ENCODE data around the gene CRB2. TPM values are rescaled to one million over a fixed set of nuclear protein-coding genes. Genes with fewer than 3 reads are reported as not detected.

Gene CRB2
- total and polyA plus RNA-seq, 2 donors (not counting 3 experiments of a cell fraction or from before 2014, with no cell fraction given): not detected

DNA sequence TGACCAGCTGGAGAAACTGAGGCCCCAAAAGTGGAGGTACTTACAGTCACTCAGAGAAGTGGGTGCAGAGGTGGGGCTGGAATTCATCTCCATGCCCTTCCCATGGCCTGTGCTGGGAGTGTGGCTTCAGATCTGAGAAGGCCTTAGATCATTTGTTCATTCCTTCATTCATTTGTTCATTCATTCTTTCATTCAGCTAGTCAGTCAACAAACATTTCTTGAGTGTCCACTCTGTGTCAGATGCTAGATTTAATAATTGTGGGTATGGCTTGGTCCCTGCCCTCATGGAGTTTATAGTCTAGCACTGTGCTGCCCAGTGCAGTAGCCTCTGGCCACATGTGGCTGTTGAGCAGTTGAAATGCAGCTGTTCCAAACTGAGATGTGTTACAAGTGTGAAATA, 19.0 kb upstream of the CRB2 start:
- ChIA-PET CTCF (no interaction called here), POLR2A (no interaction called here)
- TF ChIP-seq, protein P1, sequence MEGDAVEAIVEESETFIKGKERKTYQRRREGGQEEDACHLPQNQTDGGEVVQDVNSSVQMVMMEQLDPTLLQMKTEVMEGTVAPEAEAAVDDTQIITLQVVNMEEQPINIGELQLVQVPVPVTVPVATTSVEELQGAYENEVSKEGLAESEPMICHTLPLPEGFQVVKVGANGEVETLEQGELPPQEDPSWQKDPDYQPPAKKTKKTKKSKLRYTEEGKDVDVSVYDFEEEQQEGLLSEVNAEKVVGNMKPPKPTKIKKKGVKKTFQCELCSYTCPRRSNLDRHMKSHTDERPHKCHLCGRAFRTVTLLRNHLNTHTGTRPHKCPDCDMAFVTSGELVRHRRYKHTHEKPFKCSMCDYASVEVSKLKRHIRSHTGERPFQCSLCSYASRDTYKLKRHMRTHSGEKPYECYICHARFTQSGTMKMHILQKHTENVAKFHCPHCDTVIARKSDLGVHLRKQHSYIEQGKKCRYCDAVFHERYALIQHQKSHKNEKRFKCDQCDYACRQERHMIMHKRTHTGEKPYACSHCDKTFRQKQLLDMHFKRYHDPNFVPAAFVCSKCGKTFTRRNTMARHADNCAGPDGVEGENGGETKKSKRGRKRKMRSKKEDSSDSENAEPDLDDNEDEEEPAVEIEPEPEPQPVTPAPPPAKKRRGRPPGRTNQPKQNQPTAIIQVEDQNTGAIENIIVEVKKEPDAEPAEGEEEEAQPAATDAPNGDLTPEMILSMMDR (IDR thresholded peaks at IDR 0.05; ENCODE audit: extremely low read depth in 1 of 2, insufficient read depth in 1 of 2, low read depth in 1 of 2, low read length in 2 of 2): no peak
- no peak for TF ChIP-seq JUN (IDR thresholded peaks at IDR 0.05; ENCODE audit: borderline replicate concordance, insufficient read depth, insufficient read length, low read depth)
- no peak for TF ChIP-seq FOS (IDR thresholded peaks at IDR 0.05; ENCODE audit: borderline replicate concordance, insufficient read depth, low read length)
- no peak for TF ChIP-seq POLR2AphosphoS5 (IDR thresholded peaks at IDR 0.05; ENCODE audit: insufficient read depth, low read depth, low read length)
- no peak for TF ChIP-seq EZH2 (IDR thresholded peaks at IDR 0.05; ENCODE audit: borderline replicate concordance, low read depth, low read length, severe bottlenecking)
- TF ChIP-seq POLR2A (IDR thresholded peaks at IDR 0.05; ENCODE audit: low read depth, low read length): no peak
- TF ChIP-seq, protein P2, sequence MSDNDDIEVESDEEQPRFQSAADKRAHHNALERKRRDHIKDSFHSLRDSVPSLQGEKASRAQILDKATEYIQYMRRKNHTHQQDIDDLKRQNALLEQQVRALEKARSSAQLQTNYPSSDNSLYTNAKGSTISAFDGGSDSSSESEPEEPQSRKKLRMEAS (IDR thresholded peaks at IDR 0.05; ENCODE audit: insufficient read depth, insufficient read length): no peak
- no peak for TF ChIP-seq MYC (IDR thresholded peaks at IDR 0.05; ENCODE audit: low read depth, low read length)
- TF ChIP-seq GATA2 (IDR thresholded peaks at IDR 0.05; ENCODE audit: insufficient read depth, insufficient read length, low read depth, low read length): no peak
- Histone ChIP-seq H3K9ac (replicated peaks; ENCODE audit: extremely low read depth, insufficient read depth, low read length) (no peak overlapping the region), H3K4me3 (replicated peaks in 1 of 3; ENCODE audit: insufficient read depth in 1 of 3, low read depth in 1 of 3, low read length in 3 of 3) (no peak overlapping the region), H3K9me1 (replicated peaks; ENCODE audit: control insufficient read depth, extremely low read depth, insufficient read depth, low read length) (no peaks in the 10 kb centered on the region), H2AFZ (ENCODE audit: low read depth, low read length) (no peak overlapping the region), H3K27me3 (ENCODE audit: control insufficient read depth in 2 of 2, insufficient read depth in 2 of 2, low read length in 2 of 2) (no peaks in the 10 kb centered on the region), H4K20me1 (replicated peaks; ENCODE audit: control insufficient read depth, extremely low read depth, insufficient read depth, low read length) (no peaks in the 10 kb centered on the region), H3K9me3 (replicated peaks; ENCODE audit: control insufficient read depth, insufficient read depth, low read length) (no peaks in the 10 kb centered on the region), H3K36me3 (ENCODE audit: control insufficient read depth in 2 of 2, extremely low read depth in 1 of 2, insufficient read depth in 2 of 2, low read length in 2 of 2) (no peaks in the 10 kb centered on the region), H3K27ac (ENCODE audit: insufficient read depth, low read depth, low read length) (no peak overlapping the region), H3K4me1 (ENCODE audit: control insufficient read depth, extremely low read depth, insufficient read depth, low read length) (no peaks in the 10 kb centered on the region), H3K79me2 (ENCODE audit: control insufficient read depth, insufficient read depth, low read length) (no peaks in the 10 kb centered on the region), H3K4me2 (ENCODE audit: insufficient read depth, low read length) (no peak overlapping the region)
- dilution Hi-C loops (cut with MboI; ENCODE audit: extremely low pct_ligation_motif_present, low sequenced_read_pairs): no loop called here
- no TSS peak for BruUV-seq (replicated peaks)
- DNase-seq (ENCODE audit: low read depth, low spot score) (no peak), FAIRE-seq (no peak)
- intact Hi-C loops (cut with micrococcal nuclease): no loop called here
